ENCODE results near the gene ZBTB17. TPM values are rescaled to one million over a fixed set of nuclear protein-coding genes. Genes with fewer than 3 reads are reported as not detected.

ZBTB17 gene
- total RNA-seq, 2 experiments from 2014 or later, result 52.9 to 53.4 TPM

- intact Hi-C loops (cut with micrococcal nuclease; ENCODE audit: unreplicated experiment), result no loop called here
- Histone ChIP-seq H3K4me3 (ENCODE audit: low read depth, low read length, poor library complexity, severe bottlenecking) (no peak within 1 kb of the TSS), H2AFZ (ENCODE audit: low read length) (no peak within 1 kb of the TSS), H4K20me1 (ENCODE audit: insufficient read depth, low read length) (no peaks in the 10 kb centered on the region), H3K36me3 (ENCODE audit: insufficient read depth, low read length) (no peaks in the 10 kb centered on the region), H3K4me1 (ENCODE audit: insufficient read depth, low read length, poor library complexity, severe bottlenecking) (peaks cover 17% of the 10 kb centered on the region), H3K79me2 (ENCODE audit: insufficient read depth, low read depth, low read length) (no peaks in the 10 kb centered on the region), H3K9me2 (ENCODE audit: insufficient read depth, low read length) (no peaks in the 10 kb centered on the region), H3K4me2 (ENCODE audit: low read length) (no peak within 1 kb of the TSS), H3K9me3 (ENCODE audit: low read length) (no peaks in the 10 kb centered on the region), H3K27ac (ENCODE audit: low read depth, low read length, poor library complexity, severe bottlenecking) (no peak within 1 kb of the TSS)
- TF ChIP-seq CTCF (conservative IDR thresholded peaks at IDR 0.05; ENCODE audit: low read length) (peak; percentile 41), EZH2phosphoT487 (IDR thresholded peaks at IDR 0.05; ENCODE audit: borderline replicate concordance, low read depth, low read length) (no peak)
- ChIA-PET POLR2A (no interaction called here), CTCF (ENCODE audit: unreplicated experiment) (no interaction called here)
- peak; percentile 33 for DNase-seq (ENCODE audit: low spot score)
- BruUV-seq (replicated peaks), result no TSS peak
These were observed 41.8 kb upstream of the ZBTB17 start, which contains the start of gene HSPB7 for GRCh38 chr1:16017461-16018303. Gene HSPB7 (minus strand): TSS chr1:16018043. CDS start chr1:16017963, 80 bp downstream.

- no peaks in the 10 kb centered on the region for H3K79me2 ChIP-seq (ENCODE audit: insufficient read depth, low read depth, low read length)
- no peak overlapping the region for H2AFZ ChIP-seq (ENCODE audit: low read length)
- H3K27ac ChIP-seq (ENCODE audit: low read depth, low read length, poor library complexity, severe bottlenecking), result no peak overlapping the region
- ChIA-PET POLR2A (no interaction called here), CTCF (ENCODE audit: unreplicated experiment) (no interaction called here)
- H3K9me2 ChIP-seq (ENCODE audit: insufficient read depth, low read length), result no peaks in the 10 kb centered on the region
- no peak overlapping the region for H3K4me3 ChIP-seq (ENCODE audit: low read depth, low read length, poor library complexity, severe bottlenecking)
- TF ChIP-seq CTCF (conservative IDR thresholded peaks at IDR 0.05; ENCODE audit: low read length), result no peak
- TF ChIP-seq EZH2phosphoT487 (IDR thresholded peaks at IDR 0.05; ENCODE audit: borderline replicate concordance, low read depth, low read length), result no peak
- DNase-seq (ENCODE audit: low spot score), result no peak
- intact Hi-C loops (cut with micrococcal nuclease; ENCODE audit: unreplicated experiment), result no loop called here
- H3K4me2 ChIP-seq (ENCODE audit: low read length), result no peak overlapping the region
- H3K36me3 ChIP-seq (ENCODE audit: insufficient read depth, low read length), result no peaks in the 10 kb centered on the region
- H4K20me1 ChIP-seq (ENCODE audit: insufficient read depth, low read length), result no peaks in the 10 kb centered on the region
- BruUV-seq (replicated peaks), result no TSS peak
- H3K4me1 ChIP-seq (ENCODE audit: insufficient read depth, low read length, poor library complexity, severe bottlenecking), result peaks cover 21% of the 10 kb centered on the region
- H3K9me3 ChIP-seq (ENCODE audit: low read length), result no peaks in the 10 kb centered on the region
These were observed 41.2 kb upstream of the ZBTB17 start for GRCh38 chr1:16017076-16017460.

Measured in OCI-LY7 (cell line).